ENCODE results near the gene RAB6A. TPM values are rescaled to one million over a fixed set of nuclear protein-coding genes. Genes with fewer than 3 reads are reported as not detected.

Gene RAB6A
- polyA plus RNA-seq, 2 of the 4 experiments (the other 2 are of a cell fraction): 75.7 to 141 TPM

DNA sequence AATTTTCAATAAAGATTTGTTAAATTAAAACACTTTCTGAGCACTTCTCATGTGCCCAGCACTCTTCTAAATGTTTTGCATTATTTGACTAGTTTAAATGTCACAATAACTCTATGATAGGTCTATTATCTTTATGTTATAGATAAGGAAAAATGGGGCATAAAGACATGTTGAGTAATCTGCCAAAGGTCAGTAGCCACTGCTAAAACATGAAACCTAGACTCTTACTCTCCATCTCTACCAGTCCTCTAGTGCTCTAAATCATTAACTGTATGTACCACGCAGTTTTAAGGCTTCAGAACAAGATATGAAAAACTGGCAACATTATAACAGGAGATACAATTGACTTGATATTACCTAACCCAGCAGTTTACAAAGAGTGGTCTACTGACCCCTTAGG, 6.9 kb downstream of the RAB6A start:
- Histone ChIP-seq H3K27ac (no peak overlapping the region), H3K4me3 (no peak overlapping the region), H3K4me2 (no peak overlapping the region), H3K4me1 (peaks cover 25% of the 10 kb centered on the region; the same call in 2 of the 3 replicates), H3K9me3 (no peaks in the 10 kb centered on the region)
- POLR2A ChIA-PET: no interaction called here
- 93% methylated on average over 1 of the region's 1 CpG for whole genome bisulfite sequencing (ENCODE audit: missing lambda C conversion rate)
- TF ChIP-seq PHF8 (IDR thresholded peaks at IDR 0.05; ENCODE audit: borderline replicate concordance, low read depth): no peak
- TF ChIP-seq ESRRA (IDR thresholded peaks at IDR 0.05; ENCODE audit: borderline replicate concordance, low read length): no peak
- no peak for TF ChIP-seq TFCP2L1 (CRISPR knock-in tag; IDR thresholded peaks at IDR 0.05)
- no peak for TF ChIP-seq ZSCAN20 (CRISPR knock-in tag; IDR thresholded peaks at IDR 0.05)
- TF ChIP-seq BHLHE40 (IDR thresholded peaks at IDR 0.05; ENCODE audit: low read depth, low read length): no peak
- no peak for TF ChIP-seq KDM5A (IDR thresholded peaks at IDR 0.05)
- TF ChIP-seq CBX8 (IDR thresholded peaks at IDR 0.05): no peak
- TF ChIP-seq RNF2 (IDR thresholded peaks at IDR 0.05; ENCODE audit: borderline replicate concordance, low read depth): no peak
- TF ChIP-seq CBX2 (IDR thresholded peaks at IDR 0.05; ENCODE audit: borderline replicate concordance, low read depth): no peak
- TF ChIP-seq, protein P1, sequence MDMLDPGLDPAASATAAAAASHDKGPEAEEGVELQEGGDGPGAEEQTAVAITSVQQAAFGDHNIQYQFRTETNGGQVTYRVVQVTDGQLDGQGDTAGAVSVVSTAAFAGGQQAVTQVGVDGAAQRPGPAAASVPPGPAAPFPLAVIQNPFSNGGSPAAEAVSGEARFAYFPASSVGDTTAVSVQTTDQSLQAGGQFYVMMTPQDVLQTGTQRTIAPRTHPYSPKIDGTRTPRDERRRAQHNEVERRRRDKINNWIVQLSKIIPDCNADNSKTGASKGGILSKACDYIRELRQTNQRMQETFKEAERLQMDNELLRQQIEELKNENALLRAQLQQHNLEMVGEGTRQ (IDR thresholded peaks at IDR 0.05): no peak
- CTCF ChIA-PET: no interaction called here
- ATAC-seq (no peak), FAIRE-seq (no peak), DNase-seq (ENCODE audit: low read depth in 1 of 2, low spot score in 1 of 2) (no peak)

DNA sequence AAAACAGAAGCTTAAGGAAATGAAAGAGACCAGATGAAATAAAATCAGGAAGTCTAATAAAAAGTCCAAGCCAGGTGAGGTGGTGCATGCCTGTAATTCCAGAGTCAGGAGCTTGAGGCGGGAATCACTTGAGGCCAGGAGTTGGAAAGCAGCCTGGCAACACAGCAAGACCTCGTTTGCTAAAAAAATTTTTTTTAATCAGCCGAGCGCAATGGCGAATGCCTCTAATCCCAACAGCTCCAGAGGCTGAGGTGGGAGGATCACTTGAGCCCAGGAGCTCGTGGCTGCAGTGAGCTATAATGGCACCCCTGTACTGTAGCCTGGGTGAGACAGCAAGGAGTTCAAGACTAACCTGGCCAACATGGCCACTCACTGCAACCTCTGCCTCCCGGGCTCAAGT, 8.0 kb downstream of the RAB6A start:
- CTCF ChIA-PET: no interaction called here
- ATAC-seq: no peak
- POLR2A ChIA-PET: no interaction called here

DNA sequence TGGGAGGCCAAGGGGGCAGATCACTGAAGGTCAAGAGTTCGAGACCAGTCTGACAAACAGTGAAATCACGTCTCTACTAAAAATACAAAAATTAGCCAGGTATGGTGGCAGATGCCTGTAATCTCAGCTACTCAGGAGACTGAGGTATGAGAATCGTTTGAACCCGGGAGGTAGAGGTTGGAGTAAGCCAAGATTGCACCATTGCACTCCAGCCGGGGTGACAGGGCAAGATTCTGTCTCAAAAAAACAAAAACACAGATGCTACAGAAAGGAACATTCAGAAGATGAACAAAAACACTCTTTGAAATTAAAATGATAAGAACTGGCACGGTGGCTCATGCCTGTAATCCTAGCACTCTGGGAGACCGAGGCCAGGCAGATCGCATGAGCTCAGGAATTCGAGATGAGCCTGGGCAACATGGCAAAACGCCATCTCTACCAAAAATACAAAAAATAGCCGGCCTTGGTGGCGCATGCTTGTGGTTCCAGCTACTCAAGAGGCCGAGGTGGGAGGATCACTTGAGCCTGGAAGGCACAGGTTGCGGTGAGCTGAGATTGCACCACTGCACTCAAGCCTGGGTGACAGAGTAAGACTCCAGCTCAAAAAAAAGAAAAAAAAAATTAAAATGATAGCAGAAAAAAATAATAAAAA, 8.5 kb downstream of the RAB6A start:
- no peak for ATAC-seq
- Histone ChIP-seq H3K4me3 (no peak overlapping the region), H3K4me1 (peaks cover 14% of the 10 kb centered on the region; the same call in 2 of the 3 replicates), H3K4me2 (no peak overlapping the region), H3K9me3 (no peaks in the 10 kb centered on the region), H3K27ac (no peak overlapping the region)
- CTCF ChIA-PET: no interaction called here
- WGBS (ENCODE audit: missing lambda C conversion rate): 89% methylated on average over 14 of the region's 14 CpGs
- POLR2A ChIA-PET: no interaction called here
- DNase-seq (ENCODE audit: low read depth in 1 of 2, low spot score in 1 of 2): no peak
- FAIRE-seq: no peak
- TF ChIP-seq, protein P2, sequence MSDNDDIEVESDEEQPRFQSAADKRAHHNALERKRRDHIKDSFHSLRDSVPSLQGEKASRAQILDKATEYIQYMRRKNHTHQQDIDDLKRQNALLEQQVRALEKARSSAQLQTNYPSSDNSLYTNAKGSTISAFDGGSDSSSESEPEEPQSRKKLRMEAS (IDR thresholded peaks at IDR 0.05): no peak
- no peak for TF ChIP-seq CHD4 (IDR thresholded peaks at IDR 0.05; ENCODE audit: borderline replicate concordance)
- no peak for TF ChIP-seq HOXA7 (CRISPR knock-in tag; IDR thresholded peaks at IDR 0.05)
- TF ChIP-seq PHF8 (IDR thresholded peaks at IDR 0.05; ENCODE audit: borderline replicate concordance, low read depth): no peak
- TF ChIP-seq KDM5A (IDR thresholded peaks at IDR 0.05): no peak
- TF ChIP-seq SREBF2 (IDR thresholded peaks at IDR 0.05): no peak
- TF ChIP-seq HDAC2 (IDR thresholded peaks at IDR 0.05): no peak
- no peak for TF ChIP-seq TFCP2L1 (CRISPR knock-in tag; IDR thresholded peaks at IDR 0.05)
- TF ChIP-seq NPAS2 (CRISPR knock-in tag; IDR thresholded peaks at IDR 0.05; ENCODE audit: borderline replicate concordance): no peak
- TF ChIP-seq EHMT2 (IDR thresholded peaks at IDR 0.05; ENCODE audit: low read depth): no peak
- TF ChIP-seq, protein P3, sequence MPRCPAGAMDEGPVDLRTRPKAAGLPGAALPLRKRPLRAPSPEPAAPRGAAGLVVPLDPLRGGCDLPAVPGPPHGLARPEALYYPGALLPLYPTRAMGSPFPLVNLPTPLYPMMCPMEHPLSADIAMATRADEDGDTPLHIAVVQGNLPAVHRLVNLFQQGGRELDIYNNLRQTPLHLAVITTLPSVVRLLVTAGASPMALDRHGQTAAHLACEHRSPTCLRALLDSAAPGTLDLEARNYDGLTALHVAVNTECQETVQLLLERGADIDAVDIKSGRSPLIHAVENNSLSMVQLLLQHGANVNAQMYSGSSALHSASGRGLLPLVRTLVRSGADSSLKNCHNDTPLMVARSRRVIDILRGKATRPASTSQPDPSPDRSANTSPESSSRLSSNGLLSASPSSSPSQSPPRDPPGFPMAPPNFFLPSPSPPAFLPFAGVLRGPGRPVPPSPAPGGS (IDR thresholded peaks at IDR 0.05): no peak
- TF ChIP-seq ZSCAN20 (CRISPR knock-in tag; IDR thresholded peaks at IDR 0.05): no peak
- no peak for TF ChIP-seq POLR2A (IDR thresholded peaks at IDR 0.05; ENCODE audit: low read length)
- TF ChIP-seq HOXB5 (CRISPR knock-in tag; IDR thresholded peaks at IDR 0.05): no peak
- TF ChIP-seq CEBPB (IDR thresholded peaks at IDR 0.05): no peak
- TF ChIP-seq, protein P4, sequence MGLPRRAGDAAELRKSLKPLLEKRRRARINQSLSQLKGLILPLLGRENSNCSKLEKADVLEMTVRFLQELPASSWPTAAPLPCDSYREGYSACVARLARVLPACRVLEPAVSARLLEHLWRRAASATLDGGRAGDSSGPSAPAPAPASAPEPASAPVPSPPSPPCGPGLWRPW (IDR thresholded peaks at IDR 0.05): no peak

More for the DNA sequence above, 8.0 kb downstream of the RAB6A start:
- peaks cover 18% of the 10 kb centered on the region; the same call in 2 of the 3 replicates for H3K4me1 ChIP-seq
- no peak for FAIRE-seq
- H3K27ac ChIP-seq: no peak overlapping the region
- 89% methylated on average over 7 of the region's 7 CpGs for WGBS (ENCODE audit: missing lambda C conversion rate)
- no peak for TF ChIP-seq RFX5 (IDR thresholded peaks at IDR 0.05)
- TF ChIP-seq EP300 (IDR thresholded peaks at IDR 0.05): no peak
- no peak for TF ChIP-seq EHMT2 (IDR thresholded peaks at IDR 0.05; ENCODE audit: low read depth)
- no peak for TF ChIP-seq ESRRA (IDR thresholded peaks at IDR 0.05; ENCODE audit: borderline replicate concordance, low read length)
- TF ChIP-seq JUN (IDR thresholded peaks at IDR 0.05): no peak
- no peak for TF ChIP-seq CBX2 (IDR thresholded peaks at IDR 0.05; ENCODE audit: borderline replicate concordance, low read depth)
- TF ChIP-seq TFCP2L1 (CRISPR knock-in tag; IDR thresholded peaks at IDR 0.05): no peak
- TF ChIP-seq, protein P5, sequence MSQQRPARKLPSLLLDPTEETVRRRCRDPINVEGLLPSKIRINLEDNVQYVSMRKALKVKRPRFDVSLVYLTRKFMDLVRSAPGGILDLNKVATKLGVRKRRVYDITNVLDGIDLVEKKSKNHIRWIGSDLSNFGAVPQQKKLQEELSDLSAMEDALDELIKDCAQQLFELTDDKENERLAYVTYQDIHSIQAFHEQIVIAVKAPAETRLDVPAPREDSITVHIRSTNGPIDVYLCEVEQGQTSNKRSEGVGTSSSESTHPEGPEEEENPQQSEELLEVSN (IDR thresholded peaks at IDR 0.05; ENCODE audit: borderline replicate concordance, low read depth): no peak
- no peak for TF ChIP-seq POLR2A (IDR thresholded peaks at IDR 0.05; ENCODE audit: low read length)
- no peak for TF ChIP-seq RCOR1 (IDR thresholded peaks at IDR 0.05; ENCODE audit: low read depth, low read length)
- TF ChIP-seq, protein P6, sequence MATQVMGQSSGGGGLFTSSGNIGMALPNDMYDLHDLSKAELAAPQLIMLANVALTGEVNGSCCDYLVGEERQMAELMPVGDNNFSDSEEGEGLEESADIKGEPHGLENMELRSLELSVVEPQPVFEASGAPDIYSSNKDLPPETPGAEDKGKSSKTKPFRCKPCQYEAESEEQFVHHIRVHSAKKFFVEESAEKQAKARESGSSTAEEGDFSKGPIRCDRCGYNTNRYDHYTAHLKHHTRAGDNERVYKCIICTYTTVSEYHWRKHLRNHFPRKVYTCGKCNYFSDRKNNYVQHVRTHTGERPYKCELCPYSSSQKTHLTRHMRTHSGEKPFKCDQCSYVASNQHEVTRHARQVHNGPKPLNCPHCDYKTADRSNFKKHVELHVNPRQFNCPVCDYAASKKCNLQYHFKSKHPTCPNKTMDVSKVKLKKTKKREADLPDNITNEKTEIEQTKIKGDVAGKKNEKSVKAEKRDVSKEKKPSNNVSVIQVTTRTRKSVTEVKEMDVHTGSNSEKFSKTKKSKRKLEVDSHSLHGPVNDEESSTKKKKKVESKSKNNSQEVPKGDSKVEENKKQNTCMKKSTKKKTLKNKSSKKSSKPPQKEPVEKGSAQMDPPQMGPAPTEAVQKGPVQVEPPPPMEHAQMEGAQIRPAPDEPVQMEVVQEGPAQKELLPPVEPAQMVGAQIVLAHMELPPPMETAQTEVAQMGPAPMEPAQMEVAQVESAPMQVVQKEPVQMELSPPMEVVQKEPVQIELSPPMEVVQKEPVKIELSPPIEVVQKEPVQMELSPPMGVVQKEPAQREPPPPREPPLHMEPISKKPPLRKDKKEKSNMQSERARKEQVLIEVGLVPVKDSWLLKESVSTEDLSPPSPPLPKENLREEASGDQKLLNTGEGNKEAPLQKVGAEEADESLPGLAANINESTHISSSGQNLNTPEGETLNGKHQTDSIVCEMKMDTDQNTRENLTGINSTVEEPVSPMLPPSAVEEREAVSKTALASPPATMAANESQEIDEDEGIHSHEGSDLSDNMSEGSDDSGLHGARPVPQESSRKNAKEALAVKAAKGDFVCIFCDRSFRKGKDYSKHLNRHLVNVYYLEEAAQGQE (IDR thresholded peaks at IDR 0.05): no peak
- no peak overlapping the region for H3K4me3 ChIP-seq
- H3K9me3 ChIP-seq: no peaks in the 10 kb centered on the region
- no peak overlapping the region for H3K4me2 ChIP-seq
- DNase-seq (ENCODE audit: low read depth in 1 of 2, low spot score in 1 of 2): no peak
